ENCODE results near the gene ZBP1.

ZBP1 gene

GRCh38 chr20:57557926-57558613 is 62.2 kb downstream of the ZBP1 start:
- DNase-seq (ENCODE audit: low spot score) = no peak
- no peak overlapping the region for H3K27ac ChIP-seq
- no peak overlapping the region for H3K4me3 ChIP-seq
- no peak for TF ChIP-seq CTCF (IDR thresholded peaks at IDR 0.05)

- TF ChIP-seq CTCF (IDR thresholded peaks at IDR 0.05) = no peak
- Histone ChIP-seq H3K27ac (no peak overlapping the region), H3K4me3 (no peak overlapping the region)
- no peak for DNase-seq (ENCODE audit: low spot score)
Observed at GRCh38 chr20:57556980-57557274, 63.3 kb downstream of the ZBP1 start.

GRCh38 chr20:57555457-57556184 is 64.6 kb downstream of the ZBP1 start:
- Histone ChIP-seq H3K27ac (no peak overlapping the region), H3K4me3 (no peak overlapping the region)
- no peak for TF ChIP-seq CTCF (IDR thresholded peaks at IDR 0.05)
- DNase-seq (ENCODE audit: low spot score) = no peak

Data from coronary artery (tissue), 2 donors.